Heart right ventricle (tissue), 16 donors: Measurements from ENCODE around the gene TASP1. TPM values are rescaled to one million over a fixed set of nuclear protein-coding genes. Genes with fewer than 3 reads are reported as not detected.
"Not testable (repeated sequence)": the region's sequence is repeated elsewhere in the genome, so short reads cannot be mapped to it uniquely, and the experiment has no call there.

Experiments
- ATAC-seq, 8 donors: fragments of 200-7000 bp; cut with Tn5 transposase; one replicate each; pipeline ENCODE4 v1.9.1; 2020; ENCODE audit warnings: mild to moderate bottlenecking in 8 of 8, moderate library complexity in 8 of 8, moderate number of reproducible peaks in 1 of 8
- DNase-seq, 2 donors: peaks; one replicate each; pipeline ENCODE4 v3.0.0-alpha.2; 2020
- H3K27ac ChIP-seq, 10 donors: fragments of 200-600 bp; sonication (generic) in 2 of 10; one replicate each; pipeline versions ENCODE4 v1.5.0 to v1.8.0; 2020 to 2022; ENCODE audit warnings: mild to moderate bottlenecking in 3 of 10
- H3K27me3 ChIP-seq, 7 donors: fragments of 200-600 bp; one replicate each; pipeline ENCODE4 v1.8.0; 2021 to 2022; ENCODE audit warnings: mild to moderate bottlenecking in 2 of 7
- H3K36me3 ChIP-seq, 9 donors: fragments of 200-600 bp; sonication (generic) in 1 of 9; one replicate each; pipeline versions ENCODE4 v1.5.0 to v1.8.0; 2020 to 2022; ENCODE audit warnings: mild to moderate bottlenecking in 2 of 9
- H3K4me1 ChIP-seq, 9 donors: fragments of 200-600 bp; sonication (generic) in 1 of 9; one replicate each; pipeline versions ENCODE4 v1.5.0 to v1.8.0; 2020 to 2022; ENCODE audit warnings: mild to moderate bottlenecking in 4 of 9
- H3K4me3 ChIP-seq, 10 donors: fragments of 200-600 bp; sonication (generic) in 2 of 10; one replicate each; pipeline versions ENCODE4 v1.5.0 to v1.8.0; 2020 to 2022; ENCODE audit warnings: mild to moderate bottlenecking in 7 of 10, moderate library complexity in 2 of 10
- H3K9me3 ChIP-seq, 11 donors: fragments of 200-600 bp in 10 of 11; sonication (generic) in 2 of 11; one replicate each; pipeline versions ENCODE4 v1.5.0 to v1.8.0; 2013 to 2022; ENCODE audit warnings: mild to moderate bottlenecking in 2 of 11, control low read depth in 1 of 11, moderate library complexity in 1 of 11
- CTCF ChIP-seq, 9 donors: fragments of 200-600 bp; sonication (generic) in 2 of 9; IDR thresholded peaks; one replicate each; pipeline versions ENCODE4 v1.5.0 to v1.8.0; 2021 to 2022; ENCODE audit warnings: antibody characterized with exemption in 9 of 9, mild to moderate bottlenecking in 5 of 9, moderate library complexity in 1 of 9
- WGBS, 2 donors: extraction: QIAGEN DNeasy Blood & Tissue Kit; methylation state at CpG; one replicate each; pipeline ENCODE4 v1.1.7; 2013; ENCODE audit warnings: inconsistent platforms in 1 of 2; 5-methylcytosine and 5-hydroxymethylcytosine counted together
- intact Hi-C, 10 donors: fragments of 100-400 bp; cut with DNase I; formaldehyde crosslinking; loops; one replicate each; pipeline versions ENCODE4 v1.11.1 to v1.14.2; 2022
- polyA plus RNA-seq, 2 donors: library from polyadenylated mRNA; stranded (reverse); fragments of 200-250 nt; gene quantifications; one replicate each; pipeline ENCODE4 v1.2.3, GENCODE V29; 2013
- total RNA-seq, 10 donors: library from RNA; stranded (reverse); fragmentation: NEBNext Ultra II Directional in 3 of 10; extraction: Animal tissue kit (Norgen Biotek cat#: 25700) in 3 of 10; gene quantifications; one replicate each; pipeline versions ENCODE4 v1.2.1 to v1.2.4, GENCODE V29; 2021 to 2023
- donor health status: Arrhythmogenic right ventricular cardiomyopathy.
- donor health status: ischemic (EF 13 %, LVEDD 7.1; RV severe dilation, severe dysfunction).
- donor health status: healthy with polysubstance abuse.
- donor health status: DM: no; HTN: yes; CAD: no.
- donor health status: DM: no; HTN: no; CAD: no.
- donor health status: ischemic (EF 25% LVEDD 6.9; RV normal size, moderate dysfunction).
- donor health status: ischemic (EF 25% LVEDD 5.7; RV mildly dilated, moderate dysfunction).
- donor health status: healthy.
- donor health status: DM: yes; HTN: yes; CAD: no.
- donor health status: Ischemic cardiomyopathy.
- donor health status: ischemic (EF 35%, LVEDD 5.7; RV mildly dilated, moderate dysfunction).
- donor health status: nonischemic (EF 11% LVEDD 7.7; RV severe dilation, severe dysfunction).
- donor health status: DM: yes; HTN: yes; CAD: no.
- donor health status: PGD.
- donor health status: ischemic (EF 29% LVEDD 5.4; RV normal size, mild dysfunction).
- donor health status: nonischemic (EF 23%, LVEDD 6.1; RV moderate dilation, normal function).

The TASP1 gene
- total and polyA plus RNA-seq, 12 donors, result 2.1 to 8.5 (median 5.8) TPM

- WGBS, 2 donors, result 97 to 98% methylated on average over 3 of the region's 3 CpGs
- ATAC-seq, result no peak
- TF ChIP-seq CTCF (IDR thresholded peaks at IDR 0.05), result no peak
- Histone ChIP-seq H3K36me3 (peaks cover 0 to 13% (median 0%) of the 10 kb centered on the region in 9 donors), H3K4me3 (no peak overlapping the region), H3K27ac (no peak overlapping the region), H3K9me3 (peaks cover 0 to 7% (median 0%) of the 10 kb centered on the region in 11 donors), H3K4me1 (peaks cover 0 to 11% (median 4%) of the 10 kb centered on the region in 9 donors), H3K27me3 (no peaks in the 10 kb centered on the region)
- intact Hi-C loops, result no loop called here
- DNase-seq, result no peak
Measured at GRCh38 chr20:13487202-13487601, 151.5 kb downstream of the TASP1 start.

- peaks cover 0 to 18% (median 4%) of the 10 kb centered on the region in 9 donors for H3K36me3 ChIP-seq
- H3K9me3 ChIP-seq, result peaks cover 0 to 7% (median 0%) of the 10 kb centered on the region in 11 donors
- 74 to 92% methylated on average over 5 of the region's 5 CpGs for WGBS, 2 donors
- DNase-seq (no peak), ATAC-seq (no peak)
- H3K27me3 ChIP-seq, result no peaks in the 10 kb centered on the region
- H3K27ac ChIP-seq, result no peak overlapping the region
- no peak for TF ChIP-seq CTCF (IDR thresholded peaks at IDR 0.05)
- H3K4me3 ChIP-seq, result no peak overlapping the region
- H3K4me1 ChIP-seq, result peaks cover 0 to 8% (median 0%) of the 10 kb centered on the region in 9 donors
- intact Hi-C loops, result no loop called here
Measured at GRCh38 chr20:13486694-13487093, 152.0 kb downstream of the TASP1 start.

- WGBS, 2 donors, result 94 to 97% methylated on average over 3 of the region's 3 CpGs
- no peak overlapping the region for H3K27ac ChIP-seq
- DNase-seq (no peak), ATAC-seq (no peak)
- H3K36me3 ChIP-seq, result peaks cover 0 to 29% (median 12%) of the 10 kb centered on the region in 9 donors
- H3K4me3 ChIP-seq, result no peak overlapping the region
- no peaks in the 10 kb centered on the region for H3K4me1 ChIP-seq
- no peaks in the 10 kb centered on the region for H3K27me3 ChIP-seq
- peaks cover 0 to 7% (median 0%) of the 10 kb centered on the region in 11 donors for H3K9me3 ChIP-seq
- TF ChIP-seq CTCF (IDR thresholded peaks at IDR 0.05), result no peak
- intact Hi-C loops, result no loop called here
Measured at GRCh38 chr20:13485576-13485975, 153.2 kb downstream of the TASP1 start.

- H3K4me1 ChIP-seq, H3K27ac ChIP-seq, H3K27me3 ChIP-seq, DNase-seq, intact Hi-C loops, H3K9me3 ChIP-seq, H3K4me3 ChIP-seq, ATAC-seq: not testable (repeated sequence)
- WGBS, 2 donors, result 92 to 98% methylated on average over 1 of the region's 1 CpG
- H3K36me3 ChIP-seq, result peaks cover 0 to 35% (median 12%) of the 10 kb centered on the region in 9 donors
Measured at GRCh38 chr20:13485019-13485418, 153.7 kb downstream of the TASP1 start.

- H3K9me3 ChIP-seq, ATAC-seq, H3K27me3 ChIP-seq, DNase-seq, H3K4me3 ChIP-seq, intact Hi-C loops, H3K4me1 ChIP-seq, H3K27ac ChIP-seq: not testable (repeated sequence)
- H3K36me3 ChIP-seq, result peaks cover 0 to 36% (median 12%) of the 10 kb centered on the region in 9 donors
- 96 to 97% methylated on average over 1 of the region's 1 CpG for WGBS, 2 donors
Measured at GRCh38 chr20:13483472-13483871, 155.3 kb downstream of the TASP1 start.
